HEK293T (cell line): ENCODE results near the gene PHRF1.

ENCODE experiments used
- CTCF ChIA-PET: fragments of 350-600 bp; formaldehyde crosslinking; extraction: SDS; loops from one replicate; lab custom pipeline; 2021; ENCODE audit warnings: antibody characterized with exemption, inconsistent platforms; lab: Yijun Ruan, JAX
- POLR2A ChIA-PET: fragments of 350-600 bp; formaldehyde crosslinking; extraction: SDS; loops from one replicate; lab custom pipeline; 2020; ENCODE audit warnings: antibody characterized with exemption, inconsistent platforms; lab: Yijun Ruan, JAX
- DNase-seq: peaks from one replicate; pipeline ENCODE4 v3.0.0; 2012; ENCODE audit warnings: mixed read lengths; ENCODE audit errors: extremely low spot score
- ARNT ChIP-seq: fragments of 450-650 bp; IDR thresholded peaks from 2 replicates; pipeline ENCODE4 v1.6.1; 2017; ENCODE audit warnings: mild to moderate bottlenecking
- BHLHE40 ChIP-seq: fragments of 450-650 bp; IDR thresholded peaks from 2 replicates; pipeline ENCODE4 v1.6.1; 2016; ENCODE audit warnings: mild to moderate bottlenecking, moderate library complexity, borderline replicate concordance
- CTBP1 ChIP-seq: fragments of 450-650 bp; IDR thresholded peaks from 2 replicates; pipeline ENCODE4 v1.6.1; 2016; ENCODE audit warnings: borderline replicate concordance
- ELF4 ChIP-seq: fragments of 450-650 bp; IDR thresholded peaks from 2 replicates; pipeline ENCODE4 v1.6.1; 2017; ENCODE audit warnings: antibody characterized with exemption
- FOXA1 ChIP-seq: fragments of 450-650 bp; IDR thresholded peaks from 2 replicates; pipeline ENCODE4 v1.6.1; 2016; ENCODE audit warnings: mild to moderate bottlenecking
- FOXK2 ChIP-seq: fragments of 450-650 bp; IDR thresholded peaks from 2 replicates; pipeline ENCODE4 v1.6.1; 2016; ENCODE audit warnings: mild to moderate bottlenecking
- FOXM1 ChIP-seq: fragments of 450-650 bp; IDR thresholded peaks from 2 replicates; pipeline ENCODE4 v1.6.1; 2017; ENCODE audit warnings: mild to moderate bottlenecking, borderline replicate concordance
- HDGF ChIP-seq: fragments of 450-650 bp; IDR thresholded peaks from 2 replicates; pipeline ENCODE4 v1.6.1; 2017; ENCODE audit warnings: antibody characterized with exemption, borderline replicate concordance
- L3MBTL2 ChIP-seq: fragments of 450-650 bp; conservative IDR thresholded peaks from 2 replicates; pipeline ENCODE4 v1.6.1; 2016; ENCODE audit warnings: mild to moderate bottlenecking
- LEF1 ChIP-seq: fragments of 450-650 bp; IDR thresholded peaks from 2 replicates; pipeline ENCODE4 v1.6.1; 2017; ENCODE audit warnings: mild to moderate bottlenecking, borderline replicate concordance
- NFRKB ChIP-seq: fragments of 450-650 bp; IDR thresholded peaks from 2 replicates; pipeline ENCODE4 v1.6.1; 2016; ENCODE audit warnings: mild to moderate bottlenecking, moderate library complexity
- SP1 ChIP-seq: fragments of 450-650 bp; IDR thresholded peaks from 2 replicates; pipeline ENCODE4 v1.6.1; 2017
- SUZ12 ChIP-seq: fragments of 450-650 bp; IDR thresholded peaks from 2 replicates; pipeline ENCODE4 v1.6.1; 2016; ENCODE audit warnings: mild to moderate bottlenecking
- TARDBP ChIP-seq: fragments of 450-650 bp; IDR thresholded peaks from 2 replicates; pipeline ENCODE4 v1.6.1; 2016
- ZNF384 ChIP-seq: fragments of 450-650 bp; IDR thresholded peaks from 2 replicates; pipeline ENCODE4 v1.6.1; 2016
- TF ChIP-seq, protein P1 (sequence below): fragments of 450-650 bp; IDR thresholded peaks from 2 replicates; pipeline ENCODE4 v1.6.1; 2016

Gene PHRF1

DNA sequence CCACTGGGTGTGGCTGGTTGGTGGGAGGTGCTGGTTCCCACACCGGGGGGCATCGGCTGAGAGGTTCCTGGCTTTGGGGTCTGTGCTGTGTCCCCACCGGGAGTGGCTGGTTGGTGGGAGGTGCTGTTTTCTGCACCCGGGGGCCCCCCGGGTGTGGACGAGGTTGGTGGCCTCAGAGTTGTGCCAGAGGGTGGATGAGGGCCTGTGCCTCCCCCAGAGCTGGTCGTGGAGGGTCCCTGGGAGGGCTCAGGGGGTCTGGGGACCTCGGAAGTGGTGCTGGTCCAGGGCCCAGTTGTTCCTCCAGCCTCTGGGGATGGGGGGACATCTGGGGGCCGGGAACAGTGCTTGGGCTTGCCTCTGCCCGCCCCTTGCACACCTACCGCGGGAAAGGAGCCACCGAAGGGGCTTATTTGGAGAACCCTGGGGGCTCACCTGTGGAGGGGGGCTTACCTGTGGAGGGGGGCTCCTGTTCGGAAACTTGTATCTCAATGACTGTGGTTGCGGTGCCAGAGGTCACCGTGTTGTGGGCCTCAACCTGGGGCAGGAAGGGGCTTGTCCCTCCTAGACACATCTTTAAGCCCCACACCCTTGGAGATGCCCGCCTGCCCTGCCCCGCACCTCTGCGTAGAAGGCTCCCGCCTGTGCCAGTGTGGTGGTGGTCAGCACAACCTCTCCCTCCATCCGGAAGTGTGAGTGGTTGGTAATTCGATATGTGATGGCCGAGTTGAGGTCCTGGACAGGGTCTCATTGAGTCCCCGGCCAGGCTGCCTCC is 42.8 kb downstream of the PHRF1 start:
- ChIA-PET CTCF (no interaction called here), POLR2A (no interaction called here)
- DNase-seq = no peak
- TF ChIP-seq SUZ12 = no peak
- no peak for TF ChIP-seq ELF4
- TF ChIP-seq TARDBP = no peak
- no peak for TF ChIP-seq NFRKB
- no peak for TF ChIP-seq L3MBTL2
- TF ChIP-seq ZNF384 = no peak
- TF ChIP-seq FOXA1 = no peak
- no peak for TF ChIP-seq FOXK2
- TF ChIP-seq BHLHE40 = no peak
- TF ChIP-seq LEF1 = no peak

DNA sequence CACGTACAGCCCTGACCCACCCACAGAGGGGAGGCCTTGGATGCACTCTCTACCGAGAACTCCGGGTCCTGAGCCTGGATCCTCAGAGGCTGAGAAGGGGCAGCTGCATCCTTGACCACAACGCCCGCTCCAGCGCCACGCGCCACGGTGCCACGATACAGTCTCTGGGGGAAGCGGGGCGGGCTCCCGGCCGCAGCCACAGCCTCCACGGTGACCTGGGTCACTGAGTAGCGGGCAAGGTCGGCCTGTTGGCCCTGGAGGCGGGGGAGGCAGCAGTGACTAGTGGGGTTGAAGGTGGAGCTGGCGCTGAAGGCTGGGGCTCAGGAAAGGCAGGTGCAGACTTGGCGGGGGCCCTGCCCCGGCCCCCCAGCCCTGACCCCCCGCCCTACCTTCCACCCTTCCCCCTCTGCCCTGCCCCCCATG is 43.4 kb downstream of the PHRF1 start:
- CTCF ChIA-PET = no interaction called here
- no peak for DNase-seq
- TF ChIP-seq FOXM1 (no peak), FOXA1 (no peak), NFRKB (no peak), CTBP1 (no peak), FOXK2 (no peak), LEF1 (no peak), SUZ12 (no peak), HDGF (no peak), TARDBP (no peak), ARNT (no peak), ZNF384 (no peak), L3MBTL2 (no peak), ELF4 (no peak)
- TF ChIP-seq, protein P1, sequence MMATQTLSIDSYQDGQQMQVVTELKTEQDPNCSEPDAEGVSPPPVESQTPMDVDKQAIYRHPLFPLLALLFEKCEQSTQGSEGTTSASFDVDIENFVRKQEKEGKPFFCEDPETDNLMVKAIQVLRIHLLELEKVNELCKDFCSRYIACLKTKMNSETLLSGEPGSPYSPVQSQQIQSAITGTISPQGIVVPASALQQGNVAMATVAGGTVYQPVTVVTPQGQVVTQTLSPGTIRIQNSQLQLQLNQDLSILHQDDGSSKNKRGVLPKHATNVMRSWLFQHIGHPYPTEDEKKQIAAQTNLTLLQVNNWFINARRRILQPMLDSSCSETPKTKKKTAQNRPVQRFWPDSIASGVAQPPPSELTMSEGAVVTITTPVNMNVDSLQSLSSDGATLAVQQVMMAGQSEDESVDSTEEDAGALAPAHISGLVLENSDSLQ = no peak
- POLR2A ChIA-PET = no interaction called here

DNA sequence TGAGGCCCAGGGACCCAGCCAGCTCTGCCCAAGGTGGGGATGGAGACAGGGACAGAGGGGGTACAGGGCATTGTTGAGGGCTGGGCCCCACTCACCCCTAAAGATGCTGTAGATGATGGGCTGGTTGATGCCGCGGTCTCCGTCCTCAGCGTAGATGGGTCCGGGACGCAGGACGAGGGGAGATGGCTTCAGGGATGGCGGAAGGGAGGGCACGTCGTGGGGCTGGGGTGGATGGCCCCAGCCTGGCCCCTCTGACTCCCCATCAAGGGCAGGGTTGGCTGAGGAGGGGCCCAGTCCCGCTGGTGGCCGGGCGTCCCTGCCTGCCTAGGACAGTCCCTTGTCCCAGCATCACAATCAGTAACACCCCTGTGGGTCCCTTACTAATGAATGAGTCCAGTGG is 43.9 kb downstream of the PHRF1 start:
- DNase-seq = no peak
- TF ChIP-seq L3MBTL2 (no peak), SP1 (no peak), ARNT (no peak), NFRKB (no peak), SUZ12 (no peak), FOXA1 (no peak), CTBP1 (no peak), FOXM1 (no peak), LEF1 (no peak), FOXK2 (no peak)
- TF ChIP-seq, protein P1 = no peak
- CTCF ChIA-PET = no interaction called here
- POLR2A ChIA-PET = no interaction called here

DNA sequence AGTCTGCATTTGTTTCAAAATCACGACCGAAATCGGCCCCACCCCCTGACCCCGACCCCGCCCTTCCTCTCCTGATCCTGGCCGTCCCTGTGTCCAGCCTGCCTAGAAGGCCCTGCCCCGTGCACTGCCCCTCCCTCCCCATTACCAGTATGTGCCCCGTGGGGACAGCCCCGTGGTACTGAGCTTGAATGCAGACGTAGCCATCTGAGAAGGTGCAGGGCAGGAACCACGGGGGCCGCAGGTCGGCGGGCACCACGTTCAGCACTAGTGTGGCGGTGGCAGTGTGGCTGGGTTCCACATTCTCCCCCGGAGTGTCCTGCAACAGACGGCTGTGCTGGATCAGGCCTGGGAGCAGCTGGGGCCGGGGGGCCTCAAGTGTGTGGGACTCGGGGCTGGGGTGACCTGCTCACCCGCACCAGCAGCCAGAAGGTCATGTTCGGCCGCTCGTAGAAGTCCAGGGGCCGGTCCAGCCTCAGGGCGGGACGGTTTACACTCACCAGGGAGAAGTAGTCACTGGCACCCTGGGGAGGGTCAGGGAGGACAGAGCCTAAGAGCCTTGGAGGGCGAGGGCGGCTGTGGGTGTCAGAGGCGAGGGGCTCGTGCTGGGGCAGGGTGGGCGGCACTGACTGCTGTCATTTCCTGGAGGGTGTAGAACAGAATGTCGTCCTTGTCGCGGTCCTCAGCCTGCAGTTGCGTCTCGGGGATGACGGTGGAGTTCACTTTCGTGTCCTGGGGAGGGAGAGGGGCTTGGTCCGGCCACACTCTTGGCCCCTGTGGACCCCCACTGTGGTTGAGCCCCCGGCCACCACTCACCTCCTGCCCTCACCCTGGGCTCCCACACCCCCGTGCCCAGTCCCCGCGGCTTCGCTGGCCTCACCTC is 44.9 kb downstream of the PHRF1 start:
- ChIA-PET CTCF (no interaction called here), POLR2A (no interaction called here)
- TF ChIP-seq HDGF (no peak), CTBP1 (no peak), NFRKB (no peak), ARNT (no peak), ZNF384 (no peak), L3MBTL2 (no peak), ELF4 (no peak), TARDBP (no peak)
- DNase-seq = no peak

DNA sequence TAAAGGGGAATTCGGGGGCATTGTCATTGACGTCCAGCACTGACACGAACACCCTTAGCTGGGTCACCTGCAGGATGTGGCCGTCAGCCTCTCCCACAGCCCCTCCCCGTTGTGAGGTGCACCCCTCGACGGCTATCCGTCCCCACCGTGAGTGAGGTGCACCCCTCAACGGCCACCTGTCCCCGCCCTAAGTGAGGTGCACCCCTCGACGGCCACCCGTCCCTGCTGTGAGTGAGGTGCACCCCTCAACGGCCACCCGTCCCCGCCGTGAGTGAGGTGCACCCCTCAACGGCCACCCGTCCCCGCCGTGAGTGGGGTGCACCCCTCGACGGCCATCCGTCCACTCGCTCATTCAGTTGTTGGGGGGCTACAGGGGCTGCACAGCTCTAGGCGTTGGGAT is 45.6 kb downstream of the PHRF1 start:
- POLR2A ChIA-PET = no interaction called here
- TF ChIP-seq FOXK2 (no peak), ELF4 (no peak), SP1 (no peak), SUZ12 (no peak), ZNF384 (no peak), BHLHE40 (no peak), FOXA1 (no peak), LEF1 (no peak), HDGF (no peak), L3MBTL2 (no peak), ARNT (no peak)
- TF ChIP-seq, protein P1 = no peak
- no peak for DNase-seq
- CTCF ChIA-PET = no interaction called here

DNA sequence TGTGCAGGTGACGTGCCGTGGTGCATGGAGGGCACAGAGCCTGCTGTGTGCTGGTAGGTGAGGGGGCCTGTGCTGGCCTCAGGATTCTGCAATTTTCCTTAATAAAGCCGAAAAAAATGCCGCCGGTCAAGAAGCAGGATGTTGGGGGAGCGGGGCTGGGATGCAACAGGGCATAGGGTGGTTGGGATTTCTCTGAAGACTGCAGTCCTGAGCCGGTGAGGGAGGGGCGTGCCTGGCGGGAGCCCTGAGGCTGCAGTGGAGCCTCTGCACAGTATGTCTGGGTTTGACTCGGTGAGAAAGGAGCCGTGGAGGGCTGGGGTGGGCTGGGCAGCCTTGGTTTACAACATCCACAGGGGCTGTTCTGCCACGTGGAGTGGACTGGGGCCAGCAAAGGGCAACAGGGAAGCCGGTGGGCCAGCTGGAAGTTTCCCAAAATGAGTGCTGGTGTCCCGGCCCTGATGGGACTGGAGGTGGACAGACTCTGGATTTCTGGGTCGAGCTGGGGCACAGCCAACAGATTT is 47.1 kb downstream of the PHRF1 start:
- ChIA-PET CTCF (no interaction called here), POLR2A (no interaction called here)
- TF ChIP-seq LEF1 = no peak
- TF ChIP-seq FOXK2 = no peak
- TF ChIP-seq FOXM1 = no peak
- TF ChIP-seq TARDBP = no peak
- no peak for TF ChIP-seq L3MBTL2
- TF ChIP-seq CTBP1 = no peak
- TF ChIP-seq SP1 = no peak
- no peak for TF ChIP-seq FOXA1
- TF ChIP-seq ARNT = no peak
- TF ChIP-seq SUZ12 = no peak
- no peak for TF ChIP-seq ELF4
- TF ChIP-seq BHLHE40 = no peak
- no peak for TF ChIP-seq HDGF
- TF ChIP-seq NFRKB = no peak
- TF ChIP-seq, protein P1 = no peak
- no peak for TF ChIP-seq ZNF384
- DNase-seq = no peak
